ENCODE data around the gene IBTK. TPM values are rescaled to one million over a fixed set of nuclear protein-coding genes. Genes with fewer than 3 reads are reported as not detected.
A peak's percentile ranks its signal among the peaks of the same experiment; 100 is the strongest.
"Not testable (repeated sequence)": the region's sequence is repeated elsewhere in the genome, so short reads cannot be mapped to it uniquely, and the experiment has no call there.

Gene IBTK
- total and polyA plus RNA-seq, 10 donors: 14.6 to 36.6 (median 28.9) TPM

DNA sequence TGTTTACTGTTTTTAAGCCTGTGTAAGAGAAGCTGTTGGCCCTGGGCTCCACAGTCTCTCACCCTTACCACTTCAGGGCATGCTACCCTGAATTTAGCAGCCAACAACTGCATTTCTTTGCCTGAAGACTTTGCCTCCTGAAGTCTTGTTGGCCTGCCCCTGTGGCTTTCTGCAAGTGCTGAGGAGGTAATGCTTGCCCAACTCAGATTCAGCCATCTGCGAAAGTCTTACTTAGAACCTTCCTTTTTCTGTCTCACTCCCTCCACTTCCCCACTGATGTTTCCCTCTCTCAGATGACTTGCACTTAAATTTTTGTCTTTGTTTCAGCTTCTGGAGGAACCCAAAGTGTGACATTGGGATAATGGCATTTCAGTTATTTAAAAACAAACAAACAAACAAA, 11.8 kb upstream of the IBTK start:
- Histone ChIP-seq H3K4me3 (no peak overlapping the region), H3K27ac (no peak overlapping the region), H3K9me3 (no peaks in the 10 kb centered on the region), H3K4me1 (peaks cover 0 to 8% (median 2%) of the 10 kb centered on the region in 6 donors), H3K36me3 (no peaks in the 10 kb centered on the region), H3K27me3 (replicated peaks in 1 of 7) (no peaks in the 10 kb centered on the region)
- intact Hi-C loops (cut with DNase I; ENCODE audit: low total_unique reads): no loop called here
- no peak for DNase-seq
- TF ChIP-seq, protein P1, sequence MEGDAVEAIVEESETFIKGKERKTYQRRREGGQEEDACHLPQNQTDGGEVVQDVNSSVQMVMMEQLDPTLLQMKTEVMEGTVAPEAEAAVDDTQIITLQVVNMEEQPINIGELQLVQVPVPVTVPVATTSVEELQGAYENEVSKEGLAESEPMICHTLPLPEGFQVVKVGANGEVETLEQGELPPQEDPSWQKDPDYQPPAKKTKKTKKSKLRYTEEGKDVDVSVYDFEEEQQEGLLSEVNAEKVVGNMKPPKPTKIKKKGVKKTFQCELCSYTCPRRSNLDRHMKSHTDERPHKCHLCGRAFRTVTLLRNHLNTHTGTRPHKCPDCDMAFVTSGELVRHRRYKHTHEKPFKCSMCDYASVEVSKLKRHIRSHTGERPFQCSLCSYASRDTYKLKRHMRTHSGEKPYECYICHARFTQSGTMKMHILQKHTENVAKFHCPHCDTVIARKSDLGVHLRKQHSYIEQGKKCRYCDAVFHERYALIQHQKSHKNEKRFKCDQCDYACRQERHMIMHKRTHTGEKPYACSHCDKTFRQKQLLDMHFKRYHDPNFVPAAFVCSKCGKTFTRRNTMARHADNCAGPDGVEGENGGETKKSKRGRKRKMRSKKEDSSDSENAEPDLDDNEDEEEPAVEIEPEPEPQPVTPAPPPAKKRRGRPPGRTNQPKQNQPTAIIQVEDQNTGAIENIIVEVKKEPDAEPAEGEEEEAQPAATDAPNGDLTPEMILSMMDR (IDR thresholded peaks at IDR 0.05 in 8 of 11, conservative IDR thresholded peaks at IDR 0.05 in 3 of 11): no peak
- TF ChIP-seq POLR2AphosphoS5 (IDR thresholded peaks at IDR 0.05): no peak
- no peak for TF ChIP-seq POLR2A (IDR thresholded peaks at IDR 0.05)
- 26 to 61% (median 42%) methylated on average over 1 of the region's 1 CpG for WGBS, 5 donors

GRCh38 chr6:82257088-82257774, 9.7 kb upstream of the IBTK start:
- Histone ChIP-seq H3K9me3 (no peaks in the 10 kb centered on the region), H3K27me3 (replicated peaks in 1 of 7) (no peaks in the 10 kb centered on the region), H3K27ac (no peak overlapping the region), H3K4me3 (no peak overlapping the region), H3K36me3 (no peaks in the 10 kb centered on the region), H3K4me1 (peaks cover 0 to 8% (median 2%) of the 10 kb centered on the region in 6 donors)
- WGBS, 5 donors: 76 to 100% (median 79%) methylated on average over 1 of the region's 1 CpG
- no peak for DNase-seq
- TF ChIP-seq POLR2A (IDR thresholded peaks at IDR 0.05) (no peak), POLR2AphosphoS5 (IDR thresholded peaks at IDR 0.05) (no peak)
- TF ChIP-seq, protein P1 (IDR thresholded peaks at IDR 0.05 in 8 of 11, conservative IDR thresholded peaks at IDR 0.05 in 3 of 11): no peak
- intact Hi-C loops (cut with DNase I; ENCODE audit: low total_unique reads): no loop called here

GRCh38 chr6:82254722-82255121, 7.2 kb upstream of the IBTK start:
- H3K27ac ChIP-seq; H3K4me3 ChIP-seq; H3K27me3 ChIP-seq (replicated peaks in 1 of 7); intact Hi-C loops (cut with DNase I; ENCODE audit: low total_unique reads); H3K36me3 ChIP-seq; H3K4me1 ChIP-seq; H3K9me3 ChIP-seq; DNase-seq: not testable (repeated sequence)
- WGBS, 5 donors: 90 to 98% (median 92%) methylated on average over 5 of the region's 5 CpGs

GRCh38 chr6:82251942-82252341, 4.4 kb upstream of the IBTK start:
- no peak for TF ChIP-seq POLR2AphosphoS5 (IDR thresholded peaks at IDR 0.05)
- TF ChIP-seq, protein P1 (IDR thresholded peaks at IDR 0.05 in 8 of 11, conservative IDR thresholded peaks at IDR 0.05 in 3 of 11): peak in 8 of 11 experiments; percentile 11 to 60 (median 48)
- TF ChIP-seq POLR2A (IDR thresholded peaks at IDR 0.05): no peak
- peaks cover 0 to 15% (median 10%) of the 10 kb centered on the region in 6 donors for H3K4me1 ChIP-seq
- no peak for DNase-seq
- no peaks in the 10 kb centered on the region for H3K27me3 ChIP-seq (replicated peaks in 1 of 7)
- no peak overlapping the region for H3K4me3 ChIP-seq
- intact Hi-C loops (cut with DNase I; ENCODE audit: low total_unique reads): no loop called here
- no peaks in the 10 kb centered on the region for H3K9me3 ChIP-seq
- H3K27ac ChIP-seq: no peak overlapping the region
- no peaks in the 10 kb centered on the region for H3K36me3 ChIP-seq
